H9 (cell line): ENCODE measurements around the gene TFF1. TPM values are rescaled to one million over a fixed set of nuclear protein-coding genes. Genes with fewer than 3 reads are reported as not detected.

Experiments
- DNase-seq: peaks from one replicate; pipeline ENCODE4 v3.0.0-alpha.2; 2017
- H2AFZ ChIP-seq: one replicate; pipeline ENCODE4 v1.6.1; 2013; ENCODE audit warnings: mild to moderate bottlenecking, low read length, control low read depth, moderate library complexity
- H2AK5ac ChIP-seq: 2 replicates; pipeline ENCODE4 v1.6.1; 2013; ENCODE audit warnings: low read length, control low read depth, mixed read lengths; ENCODE audit not compliant: insufficient read length
- H2BK120ac ChIP-seq: one replicate; pipeline ENCODE4 v1.6.1; 2013; ENCODE audit warnings: low read depth, mild to moderate bottlenecking, low read length, control low read depth, inconsistent platforms; ENCODE audit not compliant: poor library complexity, severe bottlenecking
- H2BK12ac ChIP-seq: 2 replicates; pipeline ENCODE4 v1.6.1; 2013; ENCODE audit warnings: low read length, control low read depth, mixed read lengths, low read depth; ENCODE audit not compliant: insufficient read length
- H2BK15ac ChIP-seq: 2 replicates; pipeline ENCODE4 v1.6.1; 2013; ENCODE audit warnings: low read depth, low read length, control low read depth
- H2BK20ac ChIP-seq: one replicate; pipeline ENCODE4 v1.6.1; 2013; ENCODE audit warnings: low read depth, mild to moderate bottlenecking, low read length, control low read depth, inconsistent platforms; ENCODE audit not compliant: poor library complexity, severe bottlenecking
- H2BK5ac ChIP-seq: 2 replicates; pipeline ENCODE4 v1.6.1; 2013; ENCODE audit warnings: low read length, control low read depth, mixed read lengths; ENCODE audit not compliant: insufficient read length
- H3K14ac ChIP-seq: 2 replicates; pipeline ENCODE4 v1.6.1; 2013; ENCODE audit warnings: low read length, control low read depth; ENCODE audit not compliant: insufficient read depth
- H3K18ac ChIP-seq: 2 replicates; pipeline ENCODE4 v1.6.1; 2013; ENCODE audit warnings: low read depth, mild to moderate bottlenecking, mixed read lengths, low read length, control low read depth; ENCODE audit not compliant: insufficient read length
- H3K23ac ChIP-seq: 2 replicates; pipeline ENCODE4 v1.6.1; 2013; ENCODE audit warnings: low read length, control low read depth, mixed read lengths, low read depth; ENCODE audit not compliant: insufficient read length
- H3K23me2 ChIP-seq: 2 replicates; pipeline ENCODE4 v1.6.1; 2013; ENCODE audit warnings: low read depth, mild to moderate bottlenecking, mixed read lengths, low read length, control low read depth; ENCODE audit not compliant: insufficient read length, poor library complexity, severe bottlenecking
- H3K27ac ChIP-seq: 2 replicates; pipeline ENCODE4 v1.5.1; 2013; ENCODE audit warnings: low read length, control low read depth, mixed read lengths, low read depth; ENCODE audit not compliant: insufficient read length
- H3K27me3 ChIP-seq: 2 replicates; pipeline ENCODE4 v1.6.1; 2013; ENCODE audit warnings: low read length, control low read depth, inconsistent platforms; ENCODE audit not compliant: insufficient read depth
- H3K4ac ChIP-seq: 2 replicates; pipeline ENCODE4 v1.6.1; 2013; ENCODE audit warnings: low read depth, mild to moderate bottlenecking, control low read depth, inconsistent platforms, low read length, moderate library complexity
- H3K4me1 ChIP-seq: 2 replicates; pipeline ENCODE4 v1.6.1; 2013; ENCODE audit warnings: low read length, control low read depth, inconsistent platforms; ENCODE audit not compliant: insufficient read depth
- H3K4me2 ChIP-seq: 2 replicates; pipeline ENCODE4 v1.6.1; 2013; ENCODE audit warnings: low read length, control low read depth, mixed read lengths; ENCODE audit not compliant: insufficient read length, insufficient read depth
- H3K56ac ChIP-seq: 2 replicates; pipeline ENCODE4 v1.6.1; 2013; ENCODE audit warnings: low read depth, mild to moderate bottlenecking, mixed read lengths, low read length, control low read depth; ENCODE audit not compliant: insufficient read length
- H3K79me1 ChIP-seq: 2 replicates; pipeline ENCODE4 v1.6.1; 2013; ENCODE audit warnings: low read depth, mild to moderate bottlenecking, moderate library complexity, low read length, control low read depth, inconsistent platforms; ENCODE audit not compliant: insufficient read depth, poor library complexity, severe bottlenecking
- H3K79me2 ChIP-seq: 2 replicates; pipeline ENCODE4 v1.6.1; 2013; ENCODE audit warnings: low read length, control low read depth, inconsistent platforms; ENCODE audit not compliant: insufficient read depth
- H3K9ac ChIP-seq: 2 replicates; pipeline ENCODE4 v1.6.1; 2013; ENCODE audit warnings: low read length, control low read depth, mixed read lengths; ENCODE audit not compliant: insufficient read length; ENCODE audit errors: extremely low read depth
- H3K9me3 ChIP-seq: one replicate; pipeline ENCODE4 v1.6.1; 2013; ENCODE audit warnings: low read depth, low read length, inconsistent platforms; ENCODE audit not compliant: control insufficient read depth
- H3T11ph ChIP-seq: one replicate; pipeline ENCODE4 v1.6.1; 2013; ENCODE audit warnings: mild to moderate bottlenecking, low read length, control low read depth, inconsistent platforms
- H4K20me1 ChIP-seq: one replicate; pipeline ENCODE4 v1.6.1; 2013; ENCODE audit not compliant: control insufficient read depth, insufficient read length, insufficient read depth
- H4K5ac ChIP-seq: 2 replicates; pipeline ENCODE4 v1.6.1; 2013; ENCODE audit warnings: low read depth, mild to moderate bottlenecking, mixed read lengths, low read length, control low read depth; ENCODE audit not compliant: insufficient read length
- H4K8ac ChIP-seq: replicated peaks from 2 replicates; pipeline ENCODE4 v1.6.1; 2013; ENCODE audit warnings: low read length, control low read depth, mixed read lengths, low read depth; ENCODE audit not compliant: insufficient read length
- H4K91ac ChIP-seq: 2 replicates; pipeline ENCODE4 v1.6.1; 2013; ENCODE audit warnings: low read depth, mild to moderate bottlenecking, moderate library complexity, mixed read lengths, low read length, control low read depth; ENCODE audit not compliant: insufficient read length
- H3K27ac Mint-ChIP-seq, 3 experiments: 2 replicates in 2 of 3; 3 replicates in 1 of 3; pipeline ENCODE4 v1.8.0; 2020 to 2021; ENCODE audit warnings: mixed read lengths in 3 of 3, mild to moderate bottlenecking in 1 of 3, moderate library complexity in 1 of 3
- H3K27me3 Mint-ChIP-seq: 2 replicates; pipeline ENCODE4 v1.8.0; 2021; ENCODE audit warnings: low read depth, mild to moderate bottlenecking, moderate library complexity, mixed read lengths
- H3K36me3 Mint-ChIP-seq, 3 experiments: 2 replicates in 2 of 3; 3 replicates in 1 of 3; pipeline ENCODE4 v1.8.0; 2020 to 2021; ENCODE audit warnings: low read depth in 3 of 3, mixed read lengths in 3 of 3; ENCODE audit not compliant: insufficient read depth in 1 of 3
- H3K4me1 Mint-ChIP-seq, 2 experiments: 2 replicates each; pipeline ENCODE4 v1.8.0; 2020; ENCODE audit warnings: mixed read lengths in 2 of 2
- H3K4me3 Mint-ChIP-seq, 2 experiments: 2 replicates in 1 of 2; 3 replicates in 1 of 2; pipeline ENCODE4 v1.8.0; 2020 to 2021; ENCODE audit warnings: mild to moderate bottlenecking in 2 of 2, mixed read lengths in 2 of 2, moderate library complexity in 1 of 2
- H3K9me3 Mint-ChIP-seq, 2 experiments: 2 replicates in 1 of 2; 3 replicates in 1 of 2; pipeline ENCODE4 v1.8.0; 2020; ENCODE audit warnings: mild to moderate bottlenecking in 2 of 2, mixed read lengths in 2 of 2, moderate library complexity in 1 of 2
- CTCF ChIP-seq: fragments of 200-600 bp; sonication (generic); conservative IDR thresholded peaks from 3 replicates; pipeline ENCODE4 v1.8.0; 2021; ENCODE audit warnings: antibody characterized with exemption, mild to moderate bottlenecking
- WGBS: extraction: QIAGEN DNeasy Blood & Tissue Kit; methylation state at CpG from one replicate; pipeline ENCODE4 v1.1.7; 2013; ENCODE audit warnings: missing lambda C conversion rate, low lambda C conversion rate, mixed read lengths; ENCODE audit not compliant: insufficient read length; ENCODE audit errors: extremely low coverage; 5-methylcytosine and 5-hydroxymethylcytosine counted together
- total RNA-seq: library from RNA; stranded (reverse); gene quantifications from 2 replicates; pipeline ENCODE4 v1.2.1, GENCODE V29; 2021

Gene TFF1
- total RNA-seq, 1 experiment from 2014 or later, result not detected

- H3K23me2 ChIP-seq, result no peaks in the 10 kb centered on the region
- DNase-seq, result no peak
- H2AK5ac ChIP-seq, result no peak overlapping the region
- H3K14ac ChIP-seq, result no peak overlapping the region; the same call in 1 of the 2 replicates
- H3K9me3 ChIP-seq, result no peaks in the 10 kb centered on the region
- no peak overlapping the region for H2AFZ ChIP-seq
- no peak overlapping the region for H3K9ac ChIP-seq
- WGBS, result no CpG with 5 or more reads among the region's 17 CpGs
- Mint-ChIP-seq H3K27ac (no peak overlapping the region), H3K4me1 (peaks cover 3 to 5% of the 10 kb centered on the region in 2 experiments; a peak in 3 of 4 replicates), H3K4me3 (no peak overlapping the region), H3K36me3 (peaks cover 0 to 9% (median 0%) of the 10 kb centered on the region in 3 experiments; a peak in 2 of 7 replicates), H3K27me3 (peaks cover 18% of the 10 kb centered on the region), H3K9me3 (peaks cover 6 to 12% of the 10 kb centered on the region in 2 experiments)
- H2BK12ac ChIP-seq, result no peak overlapping the region
- H3K27ac ChIP-seq, result no peak overlapping the region
- H4K20me1 ChIP-seq, result no peaks in the 10 kb centered on the region
- H2BK15ac ChIP-seq, result no peak overlapping the region
- H4K5ac ChIP-seq, result no peak overlapping the region
- no peaks in the 10 kb centered on the region for H3K79me2 ChIP-seq
- H3K79me1 ChIP-seq, result no peaks in the 10 kb centered on the region
- no peak overlapping the region for H2BK120ac ChIP-seq
- H3K4me2 ChIP-seq, result no peak overlapping the region
- no peak overlapping the region for H3K18ac ChIP-seq
- H3K23ac ChIP-seq, result no peak overlapping the region
- H3K4me1 ChIP-seq, result no peaks in the 10 kb centered on the region
- H2BK5ac ChIP-seq, result no peak overlapping the region
- H4K8ac ChIP-seq, result no peak overlapping the region
- no peak overlapping the region for H3T11ph ChIP-seq
- H3K4ac ChIP-seq, result no peak overlapping the region
- no peak overlapping the region for H4K91ac ChIP-seq
- H3K56ac ChIP-seq, result no peak overlapping the region
- no peak for TF ChIP-seq CTCF
- no peak overlapping the region for H2BK20ac ChIP-seq
- H3K27me3 ChIP-seq, result no peaks in the 10 kb centered on the region
Measured at GRCh38 chr21:42379426-42380215, 13.3 kb upstream of the TFF1 start.
